Thoracic aorta (tissue), 2 donors: ENCODE measurements around the gene CCDC17. TPM values are rescaled to one million over a fixed set of nuclear protein-coding genes. Genes with fewer than 3 reads are reported as not detected.

ENCODE experiments used
- ATAC-seq: fragments of 150-250 bp; one replicate; pipeline ENCODE4 v1.8.0; 2017; ENCODE audit warnings: low read depth; ENCODE audit not compliant: insufficient number of reproducible peaks, low FRiP score
- DNase-seq: peaks from one replicate; pipeline ENCODE4 v3.0.0-alpha.2; 2020; ENCODE audit warnings: low spot score
- H3K27ac ChIP-seq, 2 donors: fragments of 200-600 bp; sonication (generic); 1 replicate in 1 of 2; 2 replicates in 1 of 2; pipeline ENCODE4 v1.5.1; 2016; ENCODE audit warnings: mild to moderate bottlenecking in 2 of 2, moderate library complexity in 2 of 2
- H3K27me3 ChIP-seq: fragments of 200-600 bp; sonication (generic); replicated peaks from 2 replicates; pipeline ENCODE4 v1.6.0; 2016; ENCODE audit warnings: mild to moderate bottlenecking; ENCODE audit not compliant: insufficient read depth
- H3K36me3 ChIP-seq: fragments of 200-600 bp; sonication (generic); one replicate; pipeline ENCODE4 v1.5.1; 2016
- H3K4me1 ChIP-seq, 2 donors: fragments of 200-600 bp; sonication (generic); 1 replicate in 1 of 2; 2 replicates in 1 of 2; pipeline versions ENCODE4 v1.5.1 to v1.6.0; 2016; ENCODE audit warnings: low read depth in 2 of 2, mild to moderate bottlenecking in 1 of 2; ENCODE audit not compliant: control insufficient read depth in 1 of 2
- H3K4me3 ChIP-seq: fragments of 200-600 bp; sonication (generic); 2 replicates; pipeline ENCODE4 v1.5.1; 2016; ENCODE audit warnings: mild to moderate bottlenecking
- H3K9me3 ChIP-seq: fragments of 200-600 bp; sonication (generic); 2 replicates; pipeline ENCODE4 v1.5.1; 2016
- total RNA-seq, 2 donors: library from RNA; depleted of rRNA; stranded (reverse); fragments of >200 nt; gene quantifications; one replicate each; pipeline versions ENCODE4 v1.1.0 to v1.2.3, GENCODE V29; 2016
- TF ChIP-seq, protein P1 (sequence below): fragments of 200-600 bp; sonication (generic); IDR thresholded peaks from one replicate; pipeline ENCODE4 v1.5.1; 2019; ENCODE audit warnings: antibody characterized with exemption

The CCDC17 gene
- total RNA-seq, 2 donors from 2014 or later: 2.2 to 4.0 TPM

- Histone ChIP-seq H3K9me3 (no peaks in the 10 kb centered on the region), H3K4me3 (no peak overlapping the region), H3K36me3 (peaks cover 40% of the 10 kb centered on the region), H3K27ac (no peak overlapping the region), H3K4me1 (peaks cover 0 to 9% of the 10 kb centered on the region in 2 donors), H3K27me3 (no peaks in the 10 kb centered on the region)
- no peak for ATAC-seq
- DNase-seq: no peak
- TF ChIP-seq, protein P1, sequence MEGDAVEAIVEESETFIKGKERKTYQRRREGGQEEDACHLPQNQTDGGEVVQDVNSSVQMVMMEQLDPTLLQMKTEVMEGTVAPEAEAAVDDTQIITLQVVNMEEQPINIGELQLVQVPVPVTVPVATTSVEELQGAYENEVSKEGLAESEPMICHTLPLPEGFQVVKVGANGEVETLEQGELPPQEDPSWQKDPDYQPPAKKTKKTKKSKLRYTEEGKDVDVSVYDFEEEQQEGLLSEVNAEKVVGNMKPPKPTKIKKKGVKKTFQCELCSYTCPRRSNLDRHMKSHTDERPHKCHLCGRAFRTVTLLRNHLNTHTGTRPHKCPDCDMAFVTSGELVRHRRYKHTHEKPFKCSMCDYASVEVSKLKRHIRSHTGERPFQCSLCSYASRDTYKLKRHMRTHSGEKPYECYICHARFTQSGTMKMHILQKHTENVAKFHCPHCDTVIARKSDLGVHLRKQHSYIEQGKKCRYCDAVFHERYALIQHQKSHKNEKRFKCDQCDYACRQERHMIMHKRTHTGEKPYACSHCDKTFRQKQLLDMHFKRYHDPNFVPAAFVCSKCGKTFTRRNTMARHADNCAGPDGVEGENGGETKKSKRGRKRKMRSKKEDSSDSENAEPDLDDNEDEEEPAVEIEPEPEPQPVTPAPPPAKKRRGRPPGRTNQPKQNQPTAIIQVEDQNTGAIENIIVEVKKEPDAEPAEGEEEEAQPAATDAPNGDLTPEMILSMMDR: no peak
Measured at GRCh38 chr1:45617618-45618017, 6.2 kb downstream of the CCDC17 start.

DNA sequence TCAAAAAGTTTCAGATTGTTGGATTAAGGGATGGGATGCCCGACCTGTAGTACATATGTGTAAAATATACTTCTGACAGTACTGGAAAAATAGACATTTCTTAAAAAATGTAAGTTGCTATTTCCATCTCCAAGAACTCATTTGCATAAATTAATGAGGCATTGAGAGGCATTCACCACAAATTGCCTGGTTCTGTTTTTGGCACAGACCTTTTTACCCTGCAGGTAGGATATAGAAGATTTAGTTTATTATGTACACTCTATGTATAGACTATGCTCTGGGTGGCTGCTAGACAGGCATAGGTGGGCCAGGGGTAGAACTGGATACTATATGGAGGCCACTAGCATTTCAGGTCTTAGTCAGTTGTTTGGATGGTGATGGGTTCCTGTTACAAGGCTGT is 8.0 kb downstream of the CCDC17 start:
- no peak overlapping the region for H3K27ac ChIP-seq
- DNase-seq (no peak), ATAC-seq (no peak)
- H3K4me1 ChIP-seq: no peaks in the 10 kb centered on the region
- H3K4me3 ChIP-seq: no peak overlapping the region
- H3K36me3 ChIP-seq: peaks cover 40% of the 10 kb centered on the region
- no peaks in the 10 kb centered on the region for H3K27me3 ChIP-seq
- TF ChIP-seq, protein P1: no peak
- no peaks in the 10 kb centered on the region for H3K9me3 ChIP-seq

DNA sequence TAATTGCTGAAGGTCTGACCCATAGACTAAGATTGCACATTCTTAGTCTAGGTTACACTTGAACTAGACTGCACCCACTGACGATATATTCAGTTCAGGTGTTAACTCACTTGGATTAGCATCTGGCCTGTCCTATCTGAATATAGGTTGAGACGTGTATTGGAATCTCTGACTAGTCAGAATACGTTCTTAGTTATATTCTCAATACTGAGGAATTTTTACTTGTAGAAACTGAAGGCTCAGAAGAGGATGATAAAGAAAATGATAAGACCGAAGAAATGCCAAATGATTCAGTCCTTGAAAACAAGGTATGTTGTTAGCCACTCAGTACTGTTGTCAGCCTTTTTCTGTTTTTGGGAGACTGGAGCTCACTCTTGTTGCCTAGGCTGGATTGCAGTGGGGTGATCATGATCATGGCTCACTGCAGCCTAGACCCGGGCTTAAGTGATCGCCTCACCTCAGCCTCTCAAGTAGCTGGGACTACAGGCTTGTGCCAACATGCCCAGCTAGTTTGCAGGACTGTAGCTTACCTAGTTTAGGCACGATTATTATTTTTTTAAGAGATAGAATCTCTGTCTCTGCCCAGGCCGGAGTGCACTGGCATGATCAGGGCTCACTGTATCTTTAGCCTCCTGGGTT is 10.8 kb downstream of the CCDC17 start:
- Histone ChIP-seq H3K9me3 (no peaks in the 10 kb centered on the region), H3K27me3 (no peaks in the 10 kb centered on the region), H3K36me3 (peaks cover 40% of the 10 kb centered on the region), H3K4me1 (peaks cover 0 to 4% of the 10 kb centered on the region in 2 donors), H3K27ac (no peak overlapping the region), H3K4me3 (no peak overlapping the region)
- TF ChIP-seq, protein P1: no peak
- ATAC-seq: no peak
- DNase-seq: no peak

GRCh38 chr1:45610589-45611226 is 13.1 kb downstream of the CCDC17 start:
- DNase-seq: no peak
- no peak overlapping the region for H3K4me3 ChIP-seq
- TF ChIP-seq, protein P1: no peak
- peaks cover 0 to 4% of the 10 kb centered on the region in 2 donors for H3K4me1 ChIP-seq
- no peak for ATAC-seq
- no peak overlapping the region for H3K27ac ChIP-seq
- no peaks in the 10 kb centered on the region for H3K27me3 ChIP-seq
- peaks cover 29% of the 10 kb centered on the region for H3K36me3 ChIP-seq
- no peaks in the 10 kb centered on the region for H3K9me3 ChIP-seq

DNA sequence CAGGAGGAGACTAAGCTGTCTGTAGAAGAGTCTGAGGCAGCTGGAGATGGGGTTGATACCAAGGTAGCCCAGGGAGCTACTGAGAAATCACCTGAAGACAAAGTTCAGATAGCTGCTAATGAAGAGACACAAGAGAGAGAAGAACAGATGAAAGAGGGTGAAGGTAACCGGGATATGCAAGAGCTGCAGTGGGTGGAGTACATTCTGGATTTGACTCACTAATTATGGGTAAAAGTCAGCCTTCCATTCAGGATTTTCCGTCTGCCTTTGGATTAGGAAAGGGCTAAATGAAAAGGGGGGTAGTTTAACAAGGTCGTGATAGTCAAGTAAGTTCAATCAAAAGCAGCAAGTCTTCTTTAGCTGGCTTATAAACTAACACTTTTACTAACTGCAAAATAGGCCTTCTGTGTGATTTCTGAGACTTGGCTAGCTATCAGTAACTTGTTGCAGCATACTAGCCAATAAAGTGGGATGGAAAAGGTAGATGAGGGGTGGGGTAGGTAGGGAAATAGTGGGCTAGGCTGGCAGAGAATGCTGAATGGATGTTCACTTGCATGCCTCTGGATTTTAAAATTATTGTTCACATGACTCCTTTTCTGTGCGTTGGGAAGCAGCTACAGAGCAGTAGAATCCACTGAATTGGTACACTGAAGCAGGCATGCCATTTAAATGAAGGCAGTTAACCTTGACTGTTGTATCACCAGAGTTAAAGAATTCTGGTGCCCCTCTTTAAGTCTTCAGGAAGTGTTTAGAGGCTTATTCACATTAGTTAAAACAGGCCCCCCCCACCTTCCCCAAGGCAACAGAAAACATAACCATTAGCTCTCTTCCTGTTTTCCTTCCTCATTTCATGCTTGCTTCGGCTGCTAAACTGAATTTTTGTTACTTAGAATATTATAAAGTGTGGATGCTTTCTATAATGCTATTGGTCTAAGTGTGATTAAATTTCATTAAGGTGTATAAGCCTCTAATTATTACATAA is 15.4 kb downstream of the CCDC17 start:
- DNase-seq (no peak), ATAC-seq (no peak)
- H3K4me3 ChIP-seq: no peak overlapping the region
- H3K27me3 ChIP-seq: no peaks in the 10 kb centered on the region
- peaks cover 0 to 4% of the 10 kb centered on the region in 2 donors for H3K4me1 ChIP-seq
- no peak overlapping the region for H3K27ac ChIP-seq
- H3K36me3 ChIP-seq: peaks cover 16% of the 10 kb centered on the region
- no peaks in the 10 kb centered on the region for H3K9me3 ChIP-seq
- TF ChIP-seq, protein P1: no peak
